ENCODE data around the gene MYO1B.

MYO1B gene

DNA sequence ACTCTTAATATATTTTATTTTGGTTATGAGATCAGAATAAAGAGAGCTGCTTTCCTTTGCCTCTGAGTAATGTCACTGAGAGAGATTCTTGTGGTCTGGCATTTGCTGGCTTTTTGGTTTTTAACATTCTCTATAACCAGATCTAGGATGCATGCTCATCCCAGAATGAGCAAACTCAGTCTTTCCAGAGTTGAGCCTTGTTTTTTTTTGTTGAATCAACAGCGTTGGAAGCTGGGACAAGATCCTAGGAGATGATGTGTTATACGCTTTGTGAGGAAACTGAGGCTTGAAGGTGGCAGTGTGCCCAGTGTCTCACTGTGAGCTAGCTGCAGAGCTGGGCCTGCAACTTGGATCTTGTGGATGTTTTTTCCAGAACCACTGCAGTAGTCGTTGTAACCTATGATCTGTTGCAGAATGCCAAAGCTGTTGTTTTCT, 19.5 kb downstream of the MYO1B start:
- no peak for DNase-seq

DNA sequence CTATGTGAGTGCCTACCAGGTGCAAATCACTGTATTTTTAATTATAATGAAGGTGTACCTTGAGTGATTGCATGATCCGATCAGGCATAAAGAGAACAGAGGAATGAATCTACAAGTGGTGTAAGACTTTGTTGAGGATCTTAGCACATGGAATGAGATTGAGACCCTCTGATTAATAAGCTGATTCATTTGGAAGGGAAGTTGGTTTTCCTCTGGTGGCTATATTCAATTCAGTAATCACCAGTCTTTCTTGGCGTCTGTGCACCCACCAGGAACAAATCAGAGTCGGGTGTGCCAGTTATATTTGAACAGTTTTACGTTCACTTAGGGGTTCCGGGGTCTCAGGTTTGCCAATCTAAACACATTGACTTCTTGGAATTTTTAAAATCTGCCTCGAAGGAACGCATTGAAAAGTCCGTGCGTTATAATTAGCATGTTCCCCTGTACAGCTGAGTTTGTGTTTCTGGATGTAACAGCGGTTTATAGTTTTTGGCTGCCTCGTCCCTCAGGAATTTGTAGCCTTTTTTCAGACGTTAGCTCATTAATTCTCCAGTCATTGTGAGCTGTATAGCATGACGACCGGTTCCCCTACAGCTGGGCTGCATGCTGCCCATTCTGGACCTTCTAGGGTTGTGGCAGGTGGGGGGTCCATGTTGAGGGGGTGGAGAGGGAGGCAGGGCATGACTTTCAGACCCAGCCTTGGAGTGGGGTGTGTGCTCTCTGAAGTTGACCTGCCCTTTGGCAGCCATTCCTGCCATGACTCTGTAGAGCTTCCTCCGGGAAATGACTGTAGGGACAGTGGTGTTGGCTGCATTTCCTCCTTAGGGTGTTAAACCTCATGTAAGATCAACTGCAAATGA, 20.3 kb downstream of the MYO1B start:
- DNase-seq: no peak

DNA sequence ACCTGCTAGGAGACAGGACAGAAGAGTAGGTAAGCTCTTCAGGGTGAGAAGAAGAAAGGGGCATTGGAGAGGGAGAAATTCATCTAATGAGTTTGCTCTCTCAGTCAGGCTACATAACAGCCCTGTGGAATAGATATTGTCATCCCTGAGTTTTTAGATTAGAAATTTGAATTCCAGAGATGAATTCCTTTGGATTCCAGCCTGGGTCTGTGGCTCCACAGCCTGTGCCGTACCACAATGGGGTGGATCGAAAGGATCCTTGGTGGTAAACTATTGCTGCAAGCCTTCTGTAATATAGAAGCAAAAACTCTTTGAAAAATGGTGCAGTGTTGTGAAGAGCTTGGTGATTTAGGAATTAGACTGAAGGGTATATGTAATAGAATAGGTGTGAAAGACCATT, 21.0 kb downstream of the MYO1B start:
- no peak for DNase-seq

DNA sequence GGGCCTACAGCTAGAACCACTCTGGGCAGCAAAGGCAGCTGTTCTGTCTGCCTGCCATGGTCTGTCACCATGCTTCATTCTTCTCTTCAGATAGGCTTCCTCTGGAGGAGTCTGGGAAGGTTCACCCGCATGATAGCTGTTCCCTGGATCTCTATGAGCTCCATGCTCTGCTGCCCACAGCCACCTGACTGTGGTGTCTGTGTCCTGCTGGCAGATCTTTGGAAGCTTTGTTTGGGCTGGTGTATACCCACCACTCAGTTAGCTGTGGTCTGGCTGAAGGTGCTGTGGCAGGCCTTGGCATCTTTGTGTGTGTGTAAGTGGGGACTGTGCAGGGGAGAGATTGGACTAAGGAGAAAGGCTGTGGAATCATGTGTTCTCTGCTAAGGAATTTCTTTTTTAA, 23.4 kb downstream of the MYO1B start:
- DNase-seq: no peak

DNA sequence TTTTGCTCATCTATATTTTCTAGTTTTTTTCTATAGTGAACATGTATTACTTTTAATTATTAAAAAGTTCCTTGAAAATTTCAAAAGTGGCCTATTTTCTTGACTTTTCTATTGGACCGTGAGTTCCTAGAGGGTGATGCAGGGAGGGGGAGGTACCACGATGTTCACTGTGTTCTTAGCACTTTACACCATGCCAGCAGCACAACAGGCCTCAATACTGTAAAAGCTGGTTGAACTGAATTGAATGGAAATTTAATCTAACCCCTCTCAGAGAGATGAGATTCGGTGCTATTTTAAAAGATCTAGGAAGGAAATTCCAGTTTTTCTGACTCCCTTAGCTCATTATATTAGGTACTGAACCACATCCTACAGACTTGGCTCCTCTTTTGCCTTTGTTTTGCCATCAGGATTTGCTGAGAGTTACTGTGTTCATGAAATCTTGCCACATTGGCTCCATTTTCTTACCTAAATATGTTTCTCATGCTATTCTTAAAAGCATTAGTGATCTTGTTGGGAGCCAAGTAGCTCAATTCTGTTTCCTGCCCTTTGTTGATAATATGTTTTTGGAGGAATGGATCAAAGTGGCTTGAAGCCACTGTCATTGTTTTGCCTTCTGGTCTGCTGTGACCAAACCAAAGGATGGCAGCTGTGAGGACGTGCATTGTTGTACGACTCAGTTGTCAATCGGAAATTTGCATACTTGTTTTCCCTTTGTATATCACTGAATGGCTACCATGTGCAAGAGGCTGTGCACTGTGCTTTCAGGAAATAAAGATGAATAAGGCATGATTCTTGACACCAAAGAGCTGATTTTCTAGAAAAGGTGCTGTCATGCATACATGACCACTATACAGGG, 25.3 kb downstream of the MYO1B start:
- DNase-seq: no peak

DNA sequence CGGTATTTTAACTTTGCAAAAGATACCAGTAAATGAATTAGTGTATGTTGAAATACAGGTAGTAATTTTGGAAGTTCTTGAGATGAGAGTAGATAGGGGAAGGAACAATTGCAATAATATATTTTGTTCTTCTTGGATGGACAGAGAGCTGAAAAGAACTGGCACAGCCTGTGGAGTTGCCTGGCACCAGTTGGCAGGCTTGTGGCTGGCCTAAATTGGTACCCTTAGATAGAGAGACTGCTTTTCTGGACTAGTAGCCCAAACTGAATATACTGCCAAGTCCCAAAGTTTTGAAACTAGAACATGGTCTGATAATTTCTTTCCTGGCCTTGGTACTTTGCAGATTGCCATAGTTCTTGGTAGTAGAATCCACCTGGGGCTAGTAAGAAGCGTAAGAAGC, 26.9 kb downstream of the MYO1B start:
- no peak for DNase-seq

- no peak for DNase-seq
These were observed 29.2 kb downstream of the MYO1B start for GRCh38 chr2:191274413-191274815.

DNA sequence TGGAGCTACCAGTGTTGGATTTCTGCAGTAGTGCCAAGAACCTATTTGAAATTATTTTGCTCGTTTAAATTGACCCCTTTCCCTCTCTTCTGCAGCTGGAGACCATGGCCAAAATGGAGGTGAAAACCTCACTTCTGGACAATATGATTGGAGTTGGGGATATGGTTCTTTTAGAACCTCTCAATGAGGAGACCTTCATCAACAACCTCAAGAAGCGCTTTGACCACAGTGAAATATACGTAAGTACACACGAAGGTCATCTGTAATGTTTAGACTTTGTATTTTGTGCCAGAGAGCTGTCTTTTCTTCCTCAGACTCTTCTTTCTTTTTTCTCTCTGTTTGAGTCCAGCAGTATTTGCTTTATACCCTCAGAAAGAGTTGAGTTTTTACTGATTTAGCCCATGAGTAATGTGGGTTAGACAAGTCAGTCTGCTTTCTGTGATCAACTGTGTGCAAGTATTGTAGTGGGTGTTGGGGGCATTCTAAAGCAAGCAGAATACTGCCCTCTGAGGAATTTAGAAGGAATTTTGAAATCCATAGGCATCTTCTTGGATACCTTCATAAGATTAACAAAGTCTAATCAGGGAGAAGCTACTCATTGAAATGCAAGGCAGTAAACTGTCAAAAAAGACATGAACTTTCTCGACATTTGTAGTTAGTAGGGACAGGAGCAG, 31.7 kb downstream of the MYO1B start:
- no peak for DNase-seq

DNA sequence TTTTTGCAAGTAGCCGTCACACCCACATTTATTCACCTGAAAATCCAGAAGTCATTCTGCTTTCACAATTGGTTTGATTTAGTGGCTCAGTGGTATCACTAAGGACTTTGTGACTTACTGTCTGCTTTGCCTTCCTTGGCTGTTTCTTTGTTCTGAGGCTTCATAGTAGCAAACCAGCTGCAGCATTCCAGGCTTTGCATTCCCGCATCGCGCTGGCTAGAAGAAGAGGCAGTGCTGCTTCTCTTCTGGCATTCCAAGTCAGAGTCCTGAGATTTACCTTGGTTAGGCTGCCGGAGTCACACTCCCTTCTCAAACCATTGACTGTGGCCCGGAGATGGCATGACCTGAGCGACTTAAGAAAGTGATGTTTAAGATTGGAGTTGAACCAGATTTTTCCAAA, 35.1 kb downstream of the MYO1B start:
- no peak for DNase-seq

GRCh38 chr2:191280834-191281756, 35.9 kb downstream of the MYO1B start:
- no peak for DNase-seq

DNA sequence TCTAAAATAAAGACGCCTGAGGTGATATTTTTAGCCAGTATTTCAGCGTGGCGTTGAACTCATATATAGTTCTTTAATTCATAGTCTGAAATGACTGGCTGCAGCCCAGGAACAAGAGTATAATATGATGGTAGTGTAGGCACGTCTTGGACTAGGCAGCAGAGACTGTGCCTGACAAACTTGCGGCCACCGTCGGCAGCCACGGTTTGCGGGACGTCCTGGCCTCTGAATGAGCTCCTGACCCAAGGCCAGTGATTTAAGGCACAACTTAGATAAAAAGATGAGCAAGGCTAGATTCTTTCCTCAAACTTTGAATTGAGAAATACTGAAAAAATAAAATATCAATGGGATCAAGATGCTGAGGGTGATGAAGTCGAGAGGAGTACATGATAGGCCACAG, 40.0 kb downstream of the MYO1B start:
- no peak for DNase-seq

DNA sequence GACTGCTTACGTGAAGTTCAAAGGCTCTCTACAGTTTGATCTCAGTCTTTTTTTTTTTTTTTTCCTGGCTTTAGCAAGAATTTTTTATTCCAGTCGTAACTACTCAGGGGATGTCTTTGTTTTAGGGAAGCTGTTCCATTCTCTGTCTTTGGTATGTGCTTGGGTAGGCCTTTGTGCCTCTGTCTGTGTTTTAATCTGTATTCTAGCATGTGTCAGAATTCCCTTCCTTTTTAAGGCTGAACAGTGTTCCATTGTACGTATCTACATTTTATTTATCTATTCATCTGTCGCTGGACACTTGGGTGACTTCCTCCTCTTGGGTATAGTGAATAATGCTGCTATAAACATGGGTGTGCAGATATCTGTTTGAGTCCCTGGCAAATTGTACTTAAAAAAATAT, 42.6 kb downstream of the MYO1B start:
- DNase-seq: no peak

DNA sequence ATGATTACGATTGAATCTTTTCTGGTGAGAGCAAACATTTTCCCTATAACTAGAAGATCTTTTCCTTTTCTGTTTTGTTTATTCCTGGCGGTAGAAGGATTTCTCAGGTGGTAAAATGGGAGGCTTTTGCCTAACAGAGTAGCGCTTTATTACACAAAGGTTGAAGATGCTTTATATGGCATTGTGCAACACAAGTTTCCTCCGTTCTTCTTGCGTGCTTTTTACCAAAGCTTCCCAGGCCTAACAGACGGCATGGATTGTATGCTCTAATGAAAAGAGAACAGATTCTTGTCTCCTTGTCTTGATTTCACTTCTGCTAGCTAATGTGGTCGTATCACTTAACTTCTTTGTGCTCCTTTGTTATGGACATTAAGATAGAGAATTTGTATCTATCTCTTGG, 43.8 kb downstream of the MYO1B start:
- DNase-seq: no peak

GRCh38 chr2:191291471-191291870, 46.3 kb downstream of the MYO1B start:
- no peak for DNase-seq

DNA sequence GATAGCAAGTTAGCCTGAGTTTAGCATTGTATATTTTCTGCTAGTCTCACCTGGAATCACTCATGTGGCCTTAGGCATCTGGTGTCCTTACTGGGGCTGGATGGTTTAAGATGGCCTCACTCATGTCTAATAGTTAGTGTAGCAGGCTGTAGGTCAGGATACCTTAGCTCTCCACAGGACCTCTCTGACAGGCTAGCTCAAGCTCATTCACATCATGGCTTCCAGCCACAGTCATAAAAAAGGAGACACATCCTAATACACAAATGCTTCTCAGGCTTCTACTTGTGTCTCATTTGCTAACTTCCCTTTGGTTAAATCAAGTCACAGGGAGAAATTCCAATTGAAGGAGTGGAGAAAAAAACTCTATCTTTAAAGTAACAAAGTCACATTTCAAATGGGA, 47.7 kb downstream of the MYO1B start:
- DNase-seq: no peak

GRCh38 chr2:191295088-191295487, 49.9 kb downstream of the MYO1B start:
- DNase-seq: no peak

DNA sequence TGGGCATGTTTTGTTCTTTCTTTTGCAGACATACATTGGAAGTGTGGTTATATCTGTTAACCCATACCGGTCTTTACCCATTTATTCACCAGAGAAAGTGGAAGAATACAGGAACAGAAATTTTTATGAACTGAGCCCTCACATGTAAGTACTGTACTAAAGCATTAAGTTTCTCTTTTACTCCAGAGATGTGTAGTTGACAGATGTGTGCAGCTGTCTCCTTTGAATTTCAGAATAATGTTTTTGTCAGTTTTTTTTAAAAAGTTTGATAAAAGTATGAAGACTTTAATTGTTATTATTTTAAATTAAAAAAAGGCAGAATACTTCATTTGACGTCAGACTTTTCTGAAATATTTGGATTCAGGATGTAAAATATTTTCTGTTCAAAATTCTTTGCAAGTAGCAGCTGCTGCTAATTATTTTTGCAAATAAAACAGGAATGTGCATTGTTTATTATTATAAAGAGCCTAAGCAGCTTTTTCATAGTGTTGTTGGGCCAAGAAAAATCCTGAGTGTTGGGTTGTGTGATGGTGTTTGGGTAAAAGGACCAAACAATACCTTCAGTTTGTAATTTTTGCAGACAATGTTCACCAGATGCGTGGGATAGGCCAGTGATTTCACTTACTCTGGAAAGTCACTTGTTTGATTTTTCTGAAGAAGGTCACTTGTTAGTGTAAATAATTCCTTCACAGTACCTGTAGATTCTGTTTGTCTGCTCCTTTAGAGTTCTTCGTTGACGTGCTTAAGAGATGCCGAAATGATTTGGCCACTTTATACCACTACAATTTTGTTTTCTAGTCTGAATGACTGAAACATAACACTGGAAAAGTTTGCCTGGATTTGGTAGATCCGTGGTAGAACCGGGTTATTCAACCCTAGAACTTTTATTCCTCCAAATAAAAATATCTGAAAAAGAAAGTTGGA, 51.1 kb downstream of the MYO1B start:
- no peak for DNase-seq

GRCh38 chr2:191297033-191297432, 51.8 kb downstream of the MYO1B start:
- DNase-seq: no peak

DNA sequence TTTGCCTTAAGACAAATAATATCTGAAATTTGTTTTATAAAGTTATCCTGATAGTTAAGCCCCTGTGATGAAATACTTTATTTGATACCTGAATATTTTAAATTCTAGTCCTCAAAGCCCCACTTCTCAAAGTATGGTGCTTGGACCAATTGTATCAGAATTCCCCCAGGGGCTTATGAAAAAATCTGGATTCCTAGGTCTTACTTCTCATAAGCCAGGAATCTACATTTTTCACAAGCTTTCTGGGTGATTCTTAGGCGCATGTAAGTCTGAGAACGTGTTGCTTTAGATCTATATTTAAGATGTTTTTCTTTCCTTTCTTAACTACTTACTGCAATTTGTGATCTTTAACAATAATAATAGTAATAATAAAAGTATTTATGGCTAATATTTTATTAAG, 53.1 kb downstream of the MYO1B start:
- no peak for DNase-seq

- DNase-seq: no peak
These were observed 53.8 kb downstream of the MYO1B start for GRCh38 chr2:191299010-191299409.

GRCh38 chr2:191299866-191300265, 54.7 kb downstream of the MYO1B start:
- no peak for DNase-seq
